ENCODE results near the gene SEPSECS. TPM values are rescaled to one million over a fixed set of nuclear protein-coding genes. Genes with fewer than 3 reads are reported as not detected.

Gene SEPSECS
- total RNA-seq, 1 experiment from 2014 or later = 4.2 TPM

DNA sequence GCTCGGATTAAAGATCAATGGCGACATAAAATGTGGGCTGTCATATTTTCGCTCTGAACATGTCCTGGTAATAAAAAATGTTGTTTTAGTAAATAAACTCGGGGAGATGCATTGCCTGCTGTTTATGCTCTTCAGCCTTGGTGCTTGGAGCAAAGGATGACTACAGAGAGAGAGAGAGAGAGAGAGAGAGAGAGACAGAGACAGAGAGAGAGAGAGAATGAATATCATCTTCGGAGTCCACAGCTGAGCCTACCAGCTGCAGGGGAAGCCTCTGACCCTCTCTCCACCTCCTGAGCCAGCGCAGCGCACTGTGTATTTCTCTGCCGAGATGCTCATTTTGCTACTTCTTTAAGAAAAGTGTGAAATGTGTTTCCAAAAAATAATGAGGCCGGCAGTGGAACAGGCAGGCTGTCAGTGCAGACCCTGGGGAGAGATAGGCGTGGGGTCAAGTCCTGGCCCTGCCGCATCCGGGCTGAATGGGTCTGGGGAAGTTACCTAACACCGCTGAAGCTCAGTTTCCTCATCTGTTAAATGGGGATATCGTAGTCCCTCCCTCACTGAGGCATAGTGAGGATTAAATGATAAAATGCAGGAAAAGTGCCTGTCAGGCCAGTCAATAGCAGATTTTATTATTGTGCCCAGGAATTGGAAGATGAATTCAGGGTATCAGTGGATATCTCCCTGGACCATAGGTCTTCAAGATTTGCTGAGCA lies 71.0 kb downstream of the SEPSECS start:
- no peaks in the 10 kb centered on the region for H3K27me3 ChIP-seq (ENCODE audit: insufficient read depth, low read length)
- H2BK120ac ChIP-seq (ENCODE audit: low read depth, low read length, poor library complexity, severe bottlenecking) = no peak overlapping the region
- no peak overlapping the region for H3K27ac ChIP-seq (ENCODE audit: insufficient read length, low read depth, low read length)
- H2BK12ac ChIP-seq (ENCODE audit: insufficient read length, low read depth, low read length) = no peak overlapping the region
- H2BK15ac ChIP-seq (ENCODE audit: low read depth, low read length) = no peak overlapping the region
- H3K23me2 ChIP-seq (ENCODE audit: insufficient read length, low read depth, low read length, poor library complexity, severe bottlenecking) = no peaks in the 10 kb centered on the region
- H2BK5ac ChIP-seq (ENCODE audit: insufficient read length, low read length) = no peak overlapping the region
- H2AK5ac ChIP-seq (ENCODE audit: insufficient read length, low read length) = no peak overlapping the region
- Mint-ChIP-seq H3K27me3 (ENCODE audit: low read depth) (peaks cover 2% of the 10 kb centered on the region; the same call in 1 of the 2 replicates), H3K36me3 (ENCODE audit: insufficient read depth in 1 of 3, low read depth in 3 of 3) (peaks cover 0 to 15% (median 14%) of the 10 kb centered on the region in 3 experiments; a peak in 6 of 7 replicates), H3K4me1 (peaks cover 15 to 20% of the 10 kb centered on the region in 2 experiments), H3K27ac (no peak overlapping the region), H3K9me3 (peaks cover 13 to 14% of the 10 kb centered on the region in 2 experiments), H3K4me3 (no peak overlapping the region)
- H2AFZ ChIP-seq (ENCODE audit: low read length) = no peak overlapping the region
- H3K4ac ChIP-seq (ENCODE audit: low read depth, low read length) = no peak overlapping the region
- H3K9me3 ChIP-seq (ENCODE audit: control insufficient read depth, low read depth, low read length) = peaks cover 9% of the 10 kb centered on the region
- H4K91ac ChIP-seq (ENCODE audit: insufficient read length, low read depth, low read length) = no peak overlapping the region
- H4K5ac ChIP-seq (ENCODE audit: insufficient read length, low read depth, low read length) = no peak overlapping the region
- H3K23ac ChIP-seq (ENCODE audit: insufficient read length, low read depth, low read length) = no peak overlapping the region
- TF ChIP-seq, protein P1, sequence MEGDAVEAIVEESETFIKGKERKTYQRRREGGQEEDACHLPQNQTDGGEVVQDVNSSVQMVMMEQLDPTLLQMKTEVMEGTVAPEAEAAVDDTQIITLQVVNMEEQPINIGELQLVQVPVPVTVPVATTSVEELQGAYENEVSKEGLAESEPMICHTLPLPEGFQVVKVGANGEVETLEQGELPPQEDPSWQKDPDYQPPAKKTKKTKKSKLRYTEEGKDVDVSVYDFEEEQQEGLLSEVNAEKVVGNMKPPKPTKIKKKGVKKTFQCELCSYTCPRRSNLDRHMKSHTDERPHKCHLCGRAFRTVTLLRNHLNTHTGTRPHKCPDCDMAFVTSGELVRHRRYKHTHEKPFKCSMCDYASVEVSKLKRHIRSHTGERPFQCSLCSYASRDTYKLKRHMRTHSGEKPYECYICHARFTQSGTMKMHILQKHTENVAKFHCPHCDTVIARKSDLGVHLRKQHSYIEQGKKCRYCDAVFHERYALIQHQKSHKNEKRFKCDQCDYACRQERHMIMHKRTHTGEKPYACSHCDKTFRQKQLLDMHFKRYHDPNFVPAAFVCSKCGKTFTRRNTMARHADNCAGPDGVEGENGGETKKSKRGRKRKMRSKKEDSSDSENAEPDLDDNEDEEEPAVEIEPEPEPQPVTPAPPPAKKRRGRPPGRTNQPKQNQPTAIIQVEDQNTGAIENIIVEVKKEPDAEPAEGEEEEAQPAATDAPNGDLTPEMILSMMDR (conservative IDR thresholded peaks at IDR 0.05) = no peak
- DNase-seq = no peak
- H3K14ac ChIP-seq (ENCODE audit: insufficient read depth, low read length) = no peak overlapping the region
- H4K20me1 ChIP-seq (ENCODE audit: control insufficient read depth, insufficient read depth, insufficient read length) = no peaks in the 10 kb centered on the region
- H3K56ac ChIP-seq (ENCODE audit: insufficient read length, low read depth, low read length) = no peak overlapping the region
- no peak overlapping the region for H2BK20ac ChIP-seq (ENCODE audit: low read depth, low read length, poor library complexity, severe bottlenecking)
- H3K4me2 ChIP-seq (ENCODE audit: insufficient read depth, insufficient read length, low read length) = no peak overlapping the region
- no peaks in the 10 kb centered on the region for H3K79me2 ChIP-seq (ENCODE audit: insufficient read depth, low read length)
- no peaks in the 10 kb centered on the region for H3K4me1 ChIP-seq (ENCODE audit: insufficient read depth, low read length)
- no peaks in the 10 kb centered on the region for H3K79me1 ChIP-seq (ENCODE audit: insufficient read depth, low read depth, low read length, poor library complexity, severe bottlenecking)
- no peak overlapping the region for H3K18ac ChIP-seq (ENCODE audit: insufficient read length, low read depth, low read length)
- no peak overlapping the region for H3K9ac ChIP-seq (ENCODE audit: extremely low read depth, insufficient read length, low read length)
- H4K8ac ChIP-seq (replicated peaks; ENCODE audit: insufficient read length, low read depth, low read length) = no peak overlapping the region
- no CpG with 5 or more reads among the region's 14 CpGs for WGBS (ENCODE audit: extremely low coverage, insufficient read length, low lambda C conversion rate)
- no peak overlapping the region for H3T11ph ChIP-seq (ENCODE audit: low read length)
